GM21619 (cell line): Measurements from ENCODE around the gene THAP12.

Source experiments
- ATAC-seq: cut with Tn5 transposase; IDR thresholded peaks from one replicate; pipeline ENCODE4 v1.9.1; 2021; ENCODE audit not compliant: unreplicated experiment

THAP12 gene

GRCh38 chr11:76380159-76380976, 564 bp downstream of the THAP12 start:
- ATAC-seq, result peak; percentile 8

- no peak for ATAC-seq
Measured at GRCh38 chr11:76379807-76380158, 1.1 kb downstream of the THAP12 start.

- no peak for ATAC-seq
Measured at GRCh38 chr11:76376746-76377558, 4.0 kb downstream of the THAP12 start.

- peak; percentile 80 for ATAC-seq
Measured at GRCh38 chr11:76371170-76371569, 9.8 kb downstream of the THAP12 start.

- no peak for ATAC-seq
Measured at GRCh38 chr11:76369406-76369805, 11.5 kb downstream of the THAP12 start.

GRCh38 chr11:76368490-76368889, 12.4 kb downstream of the THAP12 start:
- no peak for ATAC-seq

GRCh38 chr11:76365038-76365679, 15.8 kb downstream of the THAP12 start:
- ATAC-seq, result no peak

GRCh38 chr11:76362716-76363115, 18.2 kb downstream of the THAP12 start:
- ATAC-seq, result no peak

- ATAC-seq, result no peak
Measured at GRCh38 chr11:76361776-76362175, 19.2 kb downstream of the THAP12 start.

GRCh38 chr11:76361374-76361773, 19.6 kb downstream of the THAP12 start:
- ATAC-seq, result no peak

- ATAC-seq, result no peak
Measured at GRCh38 chr11:76355172-76355571, 25.8 kb downstream of the THAP12 start.

GRCh38 chr11:76348348-76348747, 32.6 kb downstream of the THAP12 start:
- ATAC-seq, result no peak

GRCh38 chr11:76347466-76347865, 33.5 kb downstream of the THAP12 start:
- ATAC-seq, result no peak

GRCh38 chr11:76339221-76339620, 41.7 kb downstream of the THAP12 start:
- ATAC-seq, result no peak

- ATAC-seq, result no peak
Measured at GRCh38 chr11:76337923-76338322, 43.0 kb downstream of the THAP12 start.

GRCh38 chr11:76337469-76337868, 43.5 kb downstream of the THAP12 start:
- no peak for ATAC-seq

GRCh38 chr11:76336597-76336996, 44.3 kb downstream of the THAP12 start:
- no peak for ATAC-seq

GRCh38 chr11:76335842-76336241, 45.1 kb downstream of the THAP12 start:
- no peak for ATAC-seq

- no peak for ATAC-seq
Measured at GRCh38 chr11:76334826-76335389, 46.0 kb downstream of the THAP12 start.

- no peak for ATAC-seq
Measured at GRCh38 chr11:76330651-76331050, 50.3 kb downstream of the THAP12 start.

- ATAC-seq, result no peak
Measured at GRCh38 chr11:76329983-76330382, 50.9 kb downstream of the THAP12 start.
